Nephron (organoid): ENCODE measurements around the gene UNC13B.

Source experiments
- H3K27ac Mint-ChIP-seq, 3 experiments: 2 replicates each; pipeline ENCODE4 v1.8.0; 2020; ENCODE audit warnings: mixed read lengths in 3 of 3, mild to moderate bottlenecking in 2 of 3, moderate library complexity in 1 of 3
- H3K27me3 Mint-ChIP-seq: 2 replicates; pipeline ENCODE4 v1.8.0; 2021; ENCODE audit warnings: low read depth, mild to moderate bottlenecking, moderate library complexity, mixed read lengths
- H3K36me3 Mint-ChIP-seq: 2 replicates; pipeline ENCODE4 v1.8.0; 2020; ENCODE audit warnings: low read depth, mixed read lengths
- H3K4me1 Mint-ChIP-seq: 2 replicates; pipeline ENCODE4 v1.8.0; 2020; ENCODE audit warnings: mixed read lengths
- H3K4me3 Mint-ChIP-seq, 3 experiments: 2 replicates each; pipeline ENCODE4 v1.8.0; 2020; ENCODE audit warnings: mild to moderate bottlenecking in 3 of 3, mixed read lengths in 3 of 3, moderate library complexity in 2 of 3
- H3K9me3 Mint-ChIP-seq: 2 replicates; pipeline ENCODE4 v1.8.0; 2020; ENCODE audit warnings: mixed read lengths
- CTCF ChIP-seq, 3 experiments: fragments of 200-600 bp; sonication (generic); IDR thresholded peaks; one replicate each; pipeline ENCODE4 v1.5.0; 2021; ENCODE audit warnings: antibody characterized with exemption in 3 of 3; ENCODE audit not compliant: unreplicated experiment in 3 of 3

The UNC13B gene

GRCh38 chr9:35432076-35432475 lies 270.3 kb downstream of the UNC13B start:
- peaks cover 7% of the 10 kb centered on the region for H3K27me3 Mint-ChIP-seq
- H3K27ac Mint-ChIP-seq = no peak overlapping the region
- no peaks in the 10 kb centered on the region for H3K4me1 Mint-ChIP-seq
- peaks cover 8% of the 10 kb centered on the region for H3K9me3 Mint-ChIP-seq
- H3K4me3 Mint-ChIP-seq = no peak overlapping the region
- TF ChIP-seq CTCF (IDR thresholded peaks at IDR 0.05; ENCODE audit: unreplicated experiment in 3 of 3) = no peak
- H3K36me3 Mint-ChIP-seq = no peaks in the 10 kb centered on the region

DNA sequence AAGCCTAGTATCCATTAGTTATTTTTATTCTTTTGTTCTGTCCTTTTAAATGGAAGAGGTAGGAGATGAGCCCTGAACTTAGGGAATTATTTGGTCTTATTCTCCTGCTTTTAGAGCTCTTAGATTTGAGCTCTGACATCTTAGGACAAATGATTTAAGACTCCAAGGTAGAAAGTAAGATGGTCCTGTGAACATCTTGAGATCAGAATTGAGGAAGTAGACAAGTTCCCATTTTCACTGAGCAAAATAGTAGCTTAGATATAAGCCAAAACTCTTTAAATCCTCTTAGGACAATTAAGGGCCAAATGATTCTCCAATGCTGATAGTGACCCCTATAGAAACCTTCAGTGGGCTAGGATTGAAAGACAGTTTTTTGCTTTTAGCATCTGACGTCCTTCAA lies 275.1 kb downstream of the UNC13B start:
- Mint-ChIP-seq H3K27me3 (peaks cover 10% of the 10 kb centered on the region), H3K4me1 (no peaks in the 10 kb centered on the region), H3K4me3 (no peak overlapping the region), H3K9me3 (no peaks in the 10 kb centered on the region), H3K36me3 (no peaks in the 10 kb centered on the region), H3K27ac (no peak overlapping the region)
- no peak for TF ChIP-seq CTCF (IDR thresholded peaks at IDR 0.05; ENCODE audit: unreplicated experiment in 3 of 3)

DNA sequence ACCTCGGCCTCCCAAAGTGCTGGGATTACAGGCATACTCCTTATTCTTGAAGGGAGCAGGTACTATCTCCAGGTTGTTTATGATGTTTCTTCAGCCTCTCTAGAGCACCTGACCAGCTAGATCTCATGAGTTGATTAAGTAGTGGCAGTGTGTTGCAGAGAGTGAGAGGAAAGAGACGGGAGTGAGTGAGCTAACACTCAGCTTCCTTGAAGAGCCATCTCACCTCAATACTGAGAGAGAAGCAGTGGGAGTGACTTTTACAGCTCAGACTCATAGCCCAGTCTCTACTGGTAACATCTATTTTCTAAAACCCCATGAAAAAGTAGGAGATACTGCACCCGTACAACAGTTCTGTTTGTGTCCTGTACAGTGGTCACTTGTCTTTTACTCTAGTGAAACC lies 284.2 kb downstream of the UNC13B start:
- TF ChIP-seq CTCF (IDR thresholded peaks at IDR 0.05; ENCODE audit: unreplicated experiment in 3 of 3) = no peak
- Mint-ChIP-seq H3K36me3 (no peaks in the 10 kb centered on the region), H3K4me1 (no peaks in the 10 kb centered on the region), H3K27me3 (peaks cover 14% of the 10 kb centered on the region), H3K9me3 (no peaks in the 10 kb centered on the region), H3K4me3 (no peak overlapping the region), H3K27ac (no peak overlapping the region)

- Mint-ChIP-seq H3K9me3 (peaks cover 2% of the 10 kb centered on the region), H3K36me3 (no peaks in the 10 kb centered on the region), H3K27me3 (peaks cover 14% of the 10 kb centered on the region), H3K4me1 (no peaks in the 10 kb centered on the region), H3K27ac (no peak overlapping the region), H3K4me3 (no peak overlapping the region)
- no peak for TF ChIP-seq CTCF (IDR thresholded peaks at IDR 0.05; ENCODE audit: unreplicated experiment in 3 of 3)
These were observed 286.7 kb downstream of the UNC13B start for GRCh38 chr9:35448496-35448895.

DNA sequence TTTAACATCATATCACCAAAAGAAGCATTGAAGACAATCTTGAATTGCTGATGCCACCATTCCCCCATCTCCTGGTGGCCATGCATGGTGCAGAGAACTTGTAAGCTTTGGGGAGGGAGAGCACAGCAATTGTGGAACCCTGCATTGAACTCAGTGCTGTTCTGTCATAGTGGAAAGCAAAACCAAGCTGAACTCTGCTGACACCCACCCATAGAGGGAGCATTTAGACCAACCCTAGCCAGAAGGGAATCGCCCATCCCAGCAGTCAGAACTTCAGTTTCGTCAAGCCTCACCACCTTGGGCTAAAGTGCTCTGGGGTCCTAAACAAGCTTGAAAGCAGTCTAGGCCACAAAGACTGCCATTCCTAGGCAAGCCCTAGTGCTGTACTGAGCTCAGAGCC lies 290.7 kb downstream of the UNC13B start:
- Mint-ChIP-seq H3K9me3 (peaks cover 8% of the 10 kb centered on the region), H3K27me3 (peaks cover 21% of the 10 kb centered on the region), H3K4me1 (no peaks in the 10 kb centered on the region), H3K4me3 (no peak overlapping the region), H3K27ac (no peak overlapping the region), H3K36me3 (no peaks in the 10 kb centered on the region)
- no peak for TF ChIP-seq CTCF (IDR thresholded peaks at IDR 0.05; ENCODE audit: unreplicated experiment in 3 of 3)

- Mint-ChIP-seq H3K27me3 (peaks cover 19% of the 10 kb centered on the region), H3K9me3 (peaks cover 8% of the 10 kb centered on the region), H3K36me3 (no peaks in the 10 kb centered on the region), H3K4me3 (no peak overlapping the region), H3K27ac (no peak overlapping the region), H3K4me1 (no peaks in the 10 kb centered on the region)
- no peak for TF ChIP-seq CTCF (IDR thresholded peaks at IDR 0.05; ENCODE audit: unreplicated experiment in 3 of 3)
These were observed 292.0 kb downstream of the UNC13B start for GRCh38 chr9:35453786-35454185.
